MM.1S (cell line): ENCODE measurements around the gene KDM4C.

Source experiments
- EZH2 ChIP-seq: fragments of 300-600 bp; sonication (generic); optimal IDR thresholded peaks from 2 replicates; pipeline ENCODE3; 2017; ENCODE audit warnings: low read depth, mild to moderate bottlenecking, antibody characterized with exemption, low read length, mixed read lengths
- TF ChIP-seq, protein P1 (sequence below): fragments of 300-600 bp; sonication (generic); IDR thresholded peaks from 2 replicates; pipeline ENCODE4 v1.5.1; 2016; ENCODE audit warnings: antibody characterized with exemption, low read length, mixed read lengths

DNA sequence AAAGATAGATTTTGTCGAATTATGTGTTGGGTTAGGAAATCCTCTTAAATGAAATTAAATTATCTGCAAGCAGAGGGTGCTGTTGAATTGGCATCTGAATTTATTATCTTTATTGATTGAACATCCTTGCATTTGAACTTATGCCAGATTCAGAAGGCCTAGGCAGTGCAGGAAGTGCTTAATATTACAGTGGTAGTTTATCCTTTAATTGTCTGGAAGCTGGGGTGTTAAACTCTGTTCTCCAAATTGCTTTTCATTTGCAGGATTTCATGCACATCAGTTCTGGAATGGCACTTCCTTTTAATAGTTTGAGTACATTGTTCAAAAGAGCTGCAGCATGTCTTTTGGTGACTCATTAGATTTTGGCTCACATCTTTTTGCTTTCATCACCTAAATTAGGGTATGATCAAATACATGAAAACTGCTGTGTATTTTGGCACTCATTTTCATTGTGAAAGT is 186.3 kb downstream of the KDM4C start:
- TF ChIP-seq, protein P1, sequence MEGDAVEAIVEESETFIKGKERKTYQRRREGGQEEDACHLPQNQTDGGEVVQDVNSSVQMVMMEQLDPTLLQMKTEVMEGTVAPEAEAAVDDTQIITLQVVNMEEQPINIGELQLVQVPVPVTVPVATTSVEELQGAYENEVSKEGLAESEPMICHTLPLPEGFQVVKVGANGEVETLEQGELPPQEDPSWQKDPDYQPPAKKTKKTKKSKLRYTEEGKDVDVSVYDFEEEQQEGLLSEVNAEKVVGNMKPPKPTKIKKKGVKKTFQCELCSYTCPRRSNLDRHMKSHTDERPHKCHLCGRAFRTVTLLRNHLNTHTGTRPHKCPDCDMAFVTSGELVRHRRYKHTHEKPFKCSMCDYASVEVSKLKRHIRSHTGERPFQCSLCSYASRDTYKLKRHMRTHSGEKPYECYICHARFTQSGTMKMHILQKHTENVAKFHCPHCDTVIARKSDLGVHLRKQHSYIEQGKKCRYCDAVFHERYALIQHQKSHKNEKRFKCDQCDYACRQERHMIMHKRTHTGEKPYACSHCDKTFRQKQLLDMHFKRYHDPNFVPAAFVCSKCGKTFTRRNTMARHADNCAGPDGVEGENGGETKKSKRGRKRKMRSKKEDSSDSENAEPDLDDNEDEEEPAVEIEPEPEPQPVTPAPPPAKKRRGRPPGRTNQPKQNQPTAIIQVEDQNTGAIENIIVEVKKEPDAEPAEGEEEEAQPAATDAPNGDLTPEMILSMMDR, result no peak
- no peak for TF ChIP-seq EZH2
